WTC11 (cell line): ENCODE results near the gene ELOVL2. TPM values are rescaled to one million over a fixed set of nuclear protein-coding genes. Genes with fewer than 3 reads are reported as not detected.

Experiments
- ATAC-seq: fragments of 200-7000 bp; cut with Tn5 transposase; 2 replicates; pipeline ENCODE4 v1.10.0; 2021; ENCODE audit warnings: mild to moderate bottlenecking, moderate library complexity
- CTCF ChIA-PET: fragments of 300-600 bp; sonication (Branson Sonifier 250); formaldehyde crosslinking; loops from one replicate; lab custom pipeline; 2021; ENCODE audit warnings: antibody characterized with exemption; lab: Charles Lee
- POLR2A ChIA-PET: fragments of 350-600 bp; sonication (Branson Sonifier 250); formaldehyde crosslinking; loops from one replicate; lab custom pipeline; 2021; ENCODE audit warnings: antibody characterized with exemption; lab: Charles Lee
- DNase-seq: peaks from one replicate; pipeline ENCODE4 v3.0.0; 2021; ENCODE audit warnings: low spot score
- H3K27ac Mint-ChIP-seq: 2 replicates; pipeline ENCODE4 v1.8.0; 2021; ENCODE audit warnings: mixed read lengths
- H3K27me3 Mint-ChIP-seq: 2 replicates; pipeline ENCODE4 v1.8.0; 2021; ENCODE audit warnings: low read depth, mild to moderate bottlenecking, moderate library complexity, mixed read lengths
- H3K36me3 Mint-ChIP-seq: 2 replicates; pipeline ENCODE4 v1.8.0; 2021; ENCODE audit warnings: mixed read lengths
- H3K4me1 Mint-ChIP-seq: 2 replicates; pipeline ENCODE4 v1.8.0; 2022; ENCODE audit warnings: mixed read lengths
- H3K4me3 Mint-ChIP-seq: 2 replicates; pipeline ENCODE4 v1.8.0; 2021; ENCODE audit warnings: mild to moderate bottlenecking, moderate library complexity, mixed read lengths
- H3K9me3 Mint-ChIP-seq: 2 replicates; pipeline ENCODE4 v1.8.0; 2021; ENCODE audit warnings: mixed read lengths
- AFF4 ChIP-seq: sonication (generic); formaldehyde crosslinking; IDR thresholded peaks from 2 replicates; pipeline ENCODE4 v1.8.1; 2023; ENCODE audit warnings: mild to moderate bottlenecking, missing genetic modification reagents, borderline replicate concordance
- ATF1 ChIP-seq: sonication (generic); formaldehyde crosslinking; IDR thresholded peaks from 2 replicates; pipeline ENCODE4 v1.8.1; 2023; ENCODE audit warnings: mild to moderate bottlenecking, moderate library complexity, missing genetic modification reagents
- ATF6 ChIP-seq: sonication (generic); formaldehyde crosslinking; IDR thresholded peaks from 2 replicates; pipeline ENCODE4 v1.8.1; 2023; ENCODE audit warnings: mild to moderate bottlenecking, missing genetic modification reagents
- CBFB ChIP-seq: sonication (generic); formaldehyde crosslinking; IDR thresholded peaks from 2 replicates; pipeline ENCODE4 v1.8.1; 2022; ENCODE audit warnings: mild to moderate bottlenecking, low read depth, missing genetic modification reagents
- EMX1 ChIP-seq: fragments of 250-450 bp; sonication (Bioruptor Pico); IDR thresholded peaks from 2 replicates; pipeline ENCODE4 v1.8.0; 2021; ENCODE audit warnings: mild to moderate bottlenecking
- GABPB1 ChIP-seq: sonication (generic); formaldehyde crosslinking; IDR thresholded peaks from 2 replicates; pipeline ENCODE4 v1.8.1; 2023; ENCODE audit warnings: mild to moderate bottlenecking, missing genetic modification reagents
- GTF2I ChIP-seq: fragments of 250-450 bp; sonication (Bioruptor Pico); conservative IDR thresholded peaks from 2 replicates; pipeline ENCODE4 v1.4.0; 2021; ENCODE audit warnings: mild to moderate bottlenecking
- KAT7 ChIP-seq: sonication (generic); formaldehyde crosslinking; IDR thresholded peaks from 2 replicates; pipeline ENCODE4 v1.8.1; 2023; ENCODE audit warnings: missing genetic modification reagents, mild to moderate bottlenecking, borderline replicate concordance
- MXD4 ChIP-seq: fragments of 250-450 bp; sonication (Bioruptor Pico); IDR thresholded peaks from 2 replicates; pipeline ENCODE4 v1.8.0; 2021; ENCODE audit warnings: mild to moderate bottlenecking, moderate library complexity, borderline replicate concordance
- MYBL2 ChIP-seq: sonication (generic); formaldehyde crosslinking; IDR thresholded peaks from 2 replicates; pipeline ENCODE4 v1.8.1; 2023; ENCODE audit warnings: mild to moderate bottlenecking, moderate library complexity, missing genetic modification reagents
- NFE2L1 ChIP-seq: sonication (generic); formaldehyde crosslinking; IDR thresholded peaks from 2 replicates; pipeline ENCODE4 v1.8.1; 2023; ENCODE audit warnings: missing genetic modification reagents
- NR3C1 ChIP-seq: sonication (generic); formaldehyde crosslinking; conservative IDR thresholded peaks from 2 replicates; pipeline ENCODE4 v1.8.1; 2023; ENCODE audit warnings: low read depth, mild to moderate bottlenecking, missing genetic modification reagents
- PRDM15 ChIP-seq: sonication (generic); formaldehyde crosslinking; IDR thresholded peaks from 2 replicates; pipeline ENCODE4 v1.8.0; 2022; ENCODE audit warnings: missing genetic modification reagents
- PRRX2 ChIP-seq: fragments of 250-450 bp; sonication (Bioruptor Pico); IDR thresholded peaks from 2 replicates; pipeline ENCODE4 v1.8.0; 2021; ENCODE audit warnings: mild to moderate bottlenecking
- SMAD4 ChIP-seq: sonication (generic); formaldehyde crosslinking; IDR thresholded peaks from 2 replicates; pipeline ENCODE4 v1.8.0; 2022; ENCODE audit warnings: mild to moderate bottlenecking, missing genetic modification reagents
- ZBTB21 ChIP-seq: sonication (generic); formaldehyde crosslinking; IDR thresholded peaks from 2 replicates; pipeline ENCODE4 v1.8.1; 2023; ENCODE audit warnings: mild to moderate bottlenecking, missing genetic modification reagents, borderline replicate concordance
- ZNF219 ChIP-seq: sonication (generic); formaldehyde crosslinking; IDR thresholded peaks from 2 replicates; pipeline ENCODE4 v1.8.0; 2023; ENCODE audit warnings: missing genetic modification reagents, mild to moderate bottlenecking, borderline replicate concordance
- ZNF423 ChIP-seq: fragments of 250-450 bp; sonication (Bioruptor Pico); IDR thresholded peaks from 2 replicates; pipeline ENCODE4 v2.1.2; 2022; ENCODE audit warnings: mild to moderate bottlenecking, moderate library complexity
- ZSCAN18 ChIP-seq: fragments of 250-450 bp; sonication (Bioruptor Pico); IDR thresholded peaks from 2 replicates; pipeline ENCODE4 v2.1.2; 2022; ENCODE audit warnings: mild to moderate bottlenecking, moderate library complexity
- total RNA-seq: library from RNA; stranded (reverse); gene quantifications from 3 replicates; pipeline ENCODE4 v1.2.3, GENCODE V29; 2021
- TF ChIP-seq, protein P1 (sequence below): sonication (generic); formaldehyde crosslinking; IDR thresholded peaks from 2 replicates; pipeline ENCODE4 v1.8.1; 2022; ENCODE audit warnings: mild to moderate bottlenecking, moderate library complexity, missing genetic modification reagents
- TF ChIP-seq, protein P2 (sequence below): fragments of 250-450 bp; sonication (Bioruptor Pico); IDR thresholded peaks from 2 replicates; pipeline ENCODE4 v1.9.0; 2021; ENCODE audit warnings: mild to moderate bottlenecking
- TF ChIP-seq, protein P3 (sequence below): sonication (generic); formaldehyde crosslinking; IDR thresholded peaks from 2 replicates; pipeline ENCODE4 v1.8.0; 2023; ENCODE audit warnings: missing genetic modification reagents

ELOVL2 gene
- total RNA-seq, 1 experiment from 2014 or later, result 2.0 TPM

DNA sequence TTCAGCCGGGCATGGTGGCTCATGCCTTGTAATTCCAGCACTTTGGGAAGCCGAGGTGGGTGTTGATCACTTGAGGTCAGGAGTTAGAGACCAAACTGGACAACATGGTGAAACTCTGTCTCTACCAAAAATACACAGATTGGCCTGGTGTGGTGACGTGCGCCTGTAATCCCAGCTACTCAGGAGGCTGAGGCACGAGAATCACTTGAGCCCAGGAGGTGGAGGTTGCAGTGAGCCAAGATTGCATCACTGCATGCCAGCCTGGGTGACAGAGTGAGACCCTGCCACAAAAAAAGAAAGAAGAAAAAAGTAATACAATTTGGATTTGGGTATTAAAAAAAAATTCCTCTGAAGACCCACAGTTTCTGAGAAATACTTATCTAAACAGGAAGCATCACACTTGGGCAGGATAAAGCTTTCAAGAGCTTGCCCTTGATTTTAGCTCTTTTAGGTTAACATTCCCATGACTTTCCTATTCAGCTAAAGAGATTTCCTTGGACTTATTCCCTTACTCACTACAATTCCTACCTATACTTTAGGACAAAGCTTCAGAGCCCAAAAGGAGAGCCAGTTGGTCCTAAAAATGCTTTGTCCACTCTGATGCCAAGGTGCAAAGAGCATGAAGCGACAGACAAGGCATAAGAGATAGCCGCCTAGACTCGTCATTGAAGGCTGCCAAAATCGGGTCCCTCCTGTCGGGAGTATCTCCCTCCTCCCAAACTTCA, 1.9 kb downstream of the ELOVL2 start:
- ATAC-seq, result no peak
- peaks cover 14% of the 10 kb centered on the region for H3K4me1 Mint-ChIP-seq
- peak overlapping the region; percentile 47 for H3K4me3 Mint-ChIP-seq
- no peak overlapping the region for H3K27ac Mint-ChIP-seq
- no peaks in the 10 kb centered on the region for H3K36me3 Mint-ChIP-seq
- no peaks in the 10 kb centered on the region for H3K9me3 Mint-ChIP-seq
- CTCF ChIA-PET, result interaction anchor here (0.9 to 2.4 kb wide), 5 partner anchors 27 to 91 kb away, joined by 3 to 17 read pairs (median 4); no protein-coding TSS in a partner anchor
- TF ChIP-seq GABPB1 (CRISPR knock-in tag) (peak; percentile 71), ZSCAN18 (no peak), NR3C1 (CRISPR knock-in tag) (no peak)
- TF ChIP-seq, protein P1, sequence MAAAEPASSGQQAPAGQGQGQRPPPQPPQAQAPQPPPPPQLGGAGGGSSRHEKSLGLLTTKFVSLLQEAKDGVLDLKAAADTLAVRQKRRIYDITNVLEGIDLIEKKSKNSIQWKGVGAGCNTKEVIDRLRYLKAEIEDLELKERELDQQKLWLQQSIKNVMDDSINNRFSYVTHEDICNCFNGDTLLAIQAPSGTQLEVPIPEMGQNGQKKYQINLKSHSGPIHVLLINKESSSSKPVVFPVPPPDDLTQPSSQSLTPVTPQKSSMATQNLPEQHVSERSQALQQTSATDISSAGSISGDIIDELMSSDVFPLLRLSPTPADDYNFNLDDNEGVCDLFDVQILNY, result no peak
- TF ChIP-seq, all 79 proteins: peak for 1
- H3K27me3 Mint-ChIP-seq, result peaks cover 61% of the 10 kb centered on the region
- POLR2A ChIA-PET, result no interaction called here
- no peak for DNase-seq

- no peak overlapping the region for H3K4me3 Mint-ChIP-seq
- no peak for ATAC-seq
- no peaks in the 10 kb centered on the region for H3K9me3 Mint-ChIP-seq
- TF ChIP-seq ZBTB21, result no peak
- no peak for TF ChIP-seq EMX1 (CRISPR knock-in tag)
- TF ChIP-seq MXD4 (CRISPR knock-in tag), result no peak
- TF ChIP-seq AFF4 (CRISPR knock-in tag), result no peak
- TF ChIP-seq, protein P2, sequence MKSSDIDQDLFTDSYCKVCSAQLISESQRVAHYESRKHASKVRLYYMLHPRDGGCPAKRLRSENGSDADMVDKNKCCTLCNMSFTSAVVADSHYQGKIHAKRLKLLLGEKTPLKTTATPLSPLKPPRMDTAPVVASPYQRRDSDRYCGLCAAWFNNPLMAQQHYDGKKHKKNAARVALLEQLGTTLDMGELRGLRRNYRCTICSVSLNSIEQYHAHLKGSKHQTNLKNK, result no peak
- no peak for TF ChIP-seq CBFB (CRISPR knock-in tag)
- TF ChIP-seq GTF2I, result no peak
- no peak for TF ChIP-seq ATF1
- no peak for TF ChIP-seq ATF6 (CRISPR knock-in tag)
- TF ChIP-seq, protein P3, sequence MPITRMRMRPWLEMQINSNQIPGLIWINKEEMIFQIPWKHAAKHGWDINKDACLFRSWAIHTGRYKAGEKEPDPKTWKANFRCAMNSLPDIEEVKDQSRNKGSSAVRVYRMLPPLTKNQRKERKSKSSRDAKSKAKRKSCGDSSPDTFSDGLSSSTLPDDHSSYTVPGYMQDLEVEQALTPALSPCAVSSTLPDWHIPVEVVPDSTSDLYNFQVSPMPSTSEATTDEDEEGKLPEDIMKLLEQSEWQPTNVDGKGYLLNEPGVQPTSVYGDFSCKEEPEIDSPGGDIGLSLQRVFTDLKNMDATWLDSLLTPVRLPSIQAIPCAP (CRISPR knock-in tag), result no peak
- no peak for TF ChIP-seq PRRX2 (CRISPR knock-in tag)
- no peak for TF ChIP-seq MYBL2 (CRISPR knock-in tag)
- TF ChIP-seq ZNF423 (CRISPR knock-in tag), result no peak
- no peak for TF ChIP-seq SMAD4 (CRISPR knock-in tag)
- TF ChIP-seq PRDM15 (CRISPR knock-in tag), result no peak
- TF ChIP-seq NFE2L1 (CRISPR knock-in tag), result no peak
- no peak for TF ChIP-seq KAT7 (CRISPR knock-in tag)
- TF ChIP-seq ZNF219 (CRISPR knock-in tag), result no peak
- ChIA-PET POLR2A (no interaction called here), CTCF (interaction anchor here (0.5 to 4.3 kb wide), 4 partner anchors 29 to 138 kb away, joined by 3 to 23 read pairs (median 4); no protein-coding TSS in a partner anchor)
- H3K4me1 Mint-ChIP-seq, result peaks cover 27% of the 10 kb centered on the region
- peaks cover 44% of the 10 kb centered on the region for H3K27me3 Mint-ChIP-seq
- no peak for DNase-seq
- no peaks in the 10 kb centered on the region for H3K36me3 Mint-ChIP-seq
- no peak overlapping the region for H3K27ac Mint-ChIP-seq
Observed at GRCh38 chr6:11040134-11040533, 4.0 kb downstream of the ELOVL2 start.
